Lower lobe of right lung (tissue), 2 donors: Measurements from ENCODE around the gene EPGN. TPM values are rescaled to one million over a fixed set of nuclear protein-coding genes. Genes with fewer than 3 reads are reported as not detected.

Experiments
- ATAC-seq, 2 donors: fragments of 200-7000 bp; cut with Tn5 transposase; one replicate each; pipeline ENCODE4 v1.9.1; 2020 to 2022; ENCODE audit warnings: mild to moderate bottlenecking in 2 of 2, moderate library complexity in 2 of 2
- DNase-seq: peaks from one replicate; pipeline ENCODE4 v3.0.0-alpha.2; 2020
- H3K27ac ChIP-seq: fragments of 200-600 bp; one replicate; pipeline ENCODE4 v1.8.0; 2022
- H3K27me3 ChIP-seq: fragments of 200-600 bp; one replicate; pipeline ENCODE4 v1.8.0; 2022; ENCODE audit warnings: low read depth
- H3K36me3 ChIP-seq: fragments of 200-600 bp; one replicate; pipeline ENCODE4 v1.8.0; 2022; ENCODE audit warnings: mild to moderate bottlenecking
- H3K4me1 ChIP-seq: fragments of 200-600 bp; one replicate; pipeline ENCODE4 v1.8.0; 2022
- H3K4me3 ChIP-seq: fragments of 200-600 bp; one replicate; pipeline ENCODE4 v1.8.0; 2022; ENCODE audit warnings: mild to moderate bottlenecking
- H3K9me3 ChIP-seq: fragments of 200-600 bp; one replicate; pipeline ENCODE4 v1.8.0; 2022
- intact Hi-C: fragments of 100-400 bp; cut with DNase I; formaldehyde crosslinking; loops from one replicate; pipeline ENCODE4 v1.11.0; 2022
- total RNA-seq: library from RNA; stranded (reverse); fragmentation: NEBNext Ultra II Directional; extraction: Animal tissue kit (Norgen Biotek cat#: 25700); gene quantifications from one replicate; pipeline ENCODE4 v1.2.1, GENCODE V29; 2021
- TF ChIP-seq, protein P1 (sequence below): fragments of 200-600 bp; IDR thresholded peaks from one replicate; pipeline ENCODE4 v1.8.0; 2022; ENCODE audit warnings: antibody characterized with exemption, mild to moderate bottlenecking
- donor health status: DM: no; HTN: yes; CAD: no; lungs with severe emphysema.

The EPGN gene
- total RNA-seq, 1 donor from 2014 or later = 2.5 TPM

DNA sequence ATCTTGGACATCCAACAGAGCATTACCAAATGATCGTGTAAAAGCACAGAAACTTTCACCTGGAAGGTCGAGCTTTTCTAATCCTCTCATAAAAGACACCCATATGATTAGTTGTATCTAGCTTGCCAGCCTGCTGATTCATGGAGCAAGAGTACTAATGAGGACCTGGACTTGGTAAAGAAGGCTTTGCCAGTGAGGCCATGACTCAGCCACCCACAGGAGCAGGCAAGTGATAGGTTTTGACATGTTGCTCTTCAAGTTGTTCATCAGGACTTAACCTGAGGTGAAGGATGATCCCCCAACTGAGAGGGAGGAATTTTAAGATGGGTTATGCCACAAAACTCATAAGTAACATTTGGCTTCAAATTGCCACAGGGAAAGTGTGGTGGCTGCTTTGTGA is 24.7 kb upstream of the EPGN start:
- Histone ChIP-seq H3K9me3 (no peaks in the 10 kb centered on the region), H3K27ac (no peak overlapping the region), H3K36me3 (no peaks in the 10 kb centered on the region), H3K27me3 (no peaks in the 10 kb centered on the region), H3K4me1 (no peaks in the 10 kb centered on the region), H3K4me3 (no peak overlapping the region)
- DNase-seq = no peak
- no peak for ATAC-seq
- TF ChIP-seq, protein P1, sequence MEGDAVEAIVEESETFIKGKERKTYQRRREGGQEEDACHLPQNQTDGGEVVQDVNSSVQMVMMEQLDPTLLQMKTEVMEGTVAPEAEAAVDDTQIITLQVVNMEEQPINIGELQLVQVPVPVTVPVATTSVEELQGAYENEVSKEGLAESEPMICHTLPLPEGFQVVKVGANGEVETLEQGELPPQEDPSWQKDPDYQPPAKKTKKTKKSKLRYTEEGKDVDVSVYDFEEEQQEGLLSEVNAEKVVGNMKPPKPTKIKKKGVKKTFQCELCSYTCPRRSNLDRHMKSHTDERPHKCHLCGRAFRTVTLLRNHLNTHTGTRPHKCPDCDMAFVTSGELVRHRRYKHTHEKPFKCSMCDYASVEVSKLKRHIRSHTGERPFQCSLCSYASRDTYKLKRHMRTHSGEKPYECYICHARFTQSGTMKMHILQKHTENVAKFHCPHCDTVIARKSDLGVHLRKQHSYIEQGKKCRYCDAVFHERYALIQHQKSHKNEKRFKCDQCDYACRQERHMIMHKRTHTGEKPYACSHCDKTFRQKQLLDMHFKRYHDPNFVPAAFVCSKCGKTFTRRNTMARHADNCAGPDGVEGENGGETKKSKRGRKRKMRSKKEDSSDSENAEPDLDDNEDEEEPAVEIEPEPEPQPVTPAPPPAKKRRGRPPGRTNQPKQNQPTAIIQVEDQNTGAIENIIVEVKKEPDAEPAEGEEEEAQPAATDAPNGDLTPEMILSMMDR = no peak
- intact Hi-C loops = no loop called here

- intact Hi-C loops = no loop called here
- Histone ChIP-seq H3K9me3 (no peaks in the 10 kb centered on the region), H3K36me3 (no peaks in the 10 kb centered on the region), H3K4me3 (no peak overlapping the region), H3K27me3 (no peaks in the 10 kb centered on the region), H3K27ac (no peak overlapping the region), H3K4me1 (no peaks in the 10 kb centered on the region)
- TF ChIP-seq, protein P1 = no peak
- DNase-seq = no peak
- no peak for ATAC-seq
Observed at GRCh38 chr4:74284053-74284452, 24.2 kb upstream of the EPGN start.

DNA sequence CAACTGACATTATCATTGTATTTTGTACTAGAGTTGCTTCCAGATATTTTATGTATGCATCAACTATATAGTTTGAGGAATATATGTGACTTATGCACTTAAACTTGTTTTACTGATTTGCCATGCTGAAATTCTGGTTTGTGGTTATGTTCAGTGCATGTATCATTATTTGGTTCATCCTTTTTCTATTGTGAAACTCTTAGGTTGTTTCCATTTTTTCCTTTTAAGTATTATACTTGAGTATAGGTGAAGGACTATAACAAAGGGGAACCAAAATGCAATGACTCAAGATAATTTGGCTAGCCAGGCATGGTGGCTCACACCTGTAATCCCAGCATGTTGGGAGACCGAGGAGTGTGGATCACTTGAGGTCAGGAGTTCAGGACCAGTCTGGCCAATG is 21.1 kb upstream of the EPGN start:
- no peak for DNase-seq
- intact Hi-C loops = no loop called here
- TF ChIP-seq, protein P1 = no peak
- Histone ChIP-seq H3K4me1 (no peaks in the 10 kb centered on the region), H3K9me3 (no peaks in the 10 kb centered on the region), H3K27ac (no peak overlapping the region), H3K36me3 (no peaks in the 10 kb centered on the region), H3K4me3 (no peak overlapping the region), H3K27me3 (no peaks in the 10 kb centered on the region)
- ATAC-seq = no peak

GRCh38 chr4:74287791-74288190 is 20.5 kb upstream of the EPGN start:
- intact Hi-C loops = no loop called here

GRCh38 chr4:74291471-74291870 is 16.8 kb upstream of the EPGN start:
- H3K4me1 ChIP-seq = no peaks in the 10 kb centered on the region
- no peaks in the 10 kb centered on the region for H3K27me3 ChIP-seq
- intact Hi-C loops = no loop called here
- no peak overlapping the region for H3K27ac ChIP-seq
- TF ChIP-seq, protein P1 = no peak
- ATAC-seq (no peak), DNase-seq (no peak)
- H3K36me3 ChIP-seq = no peaks in the 10 kb centered on the region
- H3K4me3 ChIP-seq = no peak overlapping the region
- H3K9me3 ChIP-seq = no peaks in the 10 kb centered on the region

More at GRCh38 chr4:74287791-74288190, 20.5 kb upstream of the EPGN start:
- Histone ChIP-seq H3K36me3 (no peaks in the 10 kb centered on the region), H3K9me3 (no peaks in the 10 kb centered on the region), H3K4me3 (no peak overlapping the region), H3K4me1 (no peaks in the 10 kb centered on the region), H3K27me3 (no peaks in the 10 kb centered on the region), H3K27ac (no peak overlapping the region)
- ATAC-seq = no peak
- TF ChIP-seq, protein P1 = no peak
- no peak for DNase-seq
